ENCODE measurements around the gene CYP2C9. TPM values are rescaled to one million over a fixed set of nuclear protein-coding genes. Genes with fewer than 3 reads are reported as not detected.

The CYP2C9 gene
- total and polyA plus RNA-seq, 4 donors, result 4.3 to 1,789 (median 1,299) TPM

GRCh38 chr10:95039281-95039680 is 100.8 kb downstream of the CYP2C9 start:
- Histone ChIP-seq H3K4me1 (ENCODE audit: control insufficient read depth in 4 of 4, insufficient read depth in 4 of 4, low read length in 3 of 4) (no peaks in the 10 kb centered on the region), H3K9ac (ENCODE audit: low read depth in 1 of 2, low read length in 2 of 2) (no peak overlapping the region), H3K36me3 (ENCODE audit: control insufficient read depth in 4 of 4, insufficient read depth in 3 of 4, low read depth in 1 of 4, low read length in 3 of 4) (peaks cover 3 to 69% (median 45%) of the 10 kb centered on the region in 4 donors), H3K4me3 (ENCODE audit: low read depth in 1 of 3, low read length in 3 of 3) (no peak overlapping the region), H3K27me3 (ENCODE audit: control insufficient read depth in 4 of 4, insufficient read depth in 4 of 4, low read length in 3 of 4) (no peaks in the 10 kb centered on the region), H3K27ac (ENCODE audit: low read depth in 1 of 2, low read length in 2 of 2) (no peak overlapping the region), H3K9me3 (ENCODE audit: control insufficient read depth in 4 of 4, low read length in 3 of 4) (no peaks in the 10 kb centered on the region)
- no peak for TF ChIP-seq HNF4A (conservative IDR thresholded peaks at IDR 0.05)
- 76% methylated on average over 2 of the region's 2 CpGs for WGBS
- DNase-seq (ENCODE audit: low spot score), result no peak

Small RNAs within 50 kb of the gene (small RNA-seq; reads per million reads assigned to genes)
- not detected for gene CYP2C60P

Other genes with a start within 250 kb of the CYP2C9 start
- 100 to 1,000 TPM in 1 of 2 donors, under 1 TPM in 1; 0.37 to 121 TPM for gene CYP2C19, start 176.0 kb upstream of the CYP2C9 start, total RNA-seq
- 100 to 1,000 TPM in 1 of 2 donors, 10 to 100 TPM in 1; 72.2 to 106 TPM for gene CYP2C19, start 176.0 kb upstream of the CYP2C9 start, polyA plus RNA-seq
- 100 to 1,000 TPM in 1 of 2 donors, under 1 TPM in 1; 0.33 to 638 TPM for gene CYP2C8, start 130.8 kb downstream of the CYP2C9 start, total RNA-seq
- 1,000 to 10,000 TPM in 1 of 2 donors, 100 to 1,000 TPM in 1; 826 to 1,126 TPM for gene CYP2C8, start 130.8 kb downstream of the CYP2C9 start, polyA plus RNA-seq